ENCODE measurements around the gene OTX2. TPM values are rescaled to one million over a fixed set of nuclear protein-coding genes. Genes with fewer than 3 reads are reported as not detected.

The OTX2 gene
- polyA plus RNA-seq, 10 donors, result not detected

- DNase-seq, result peak in 1 of 3 donors; percentile 26
Measured at GRCh38 chr14:56812364-56813141, 2.3 kb upstream of the OTX2 start.

- peak in 1 of 3 donors; percentile 21 for DNase-seq
Measured at GRCh38 chr14:56811593-56812363, 1.5 kb upstream of the OTX2 start.

DNA sequence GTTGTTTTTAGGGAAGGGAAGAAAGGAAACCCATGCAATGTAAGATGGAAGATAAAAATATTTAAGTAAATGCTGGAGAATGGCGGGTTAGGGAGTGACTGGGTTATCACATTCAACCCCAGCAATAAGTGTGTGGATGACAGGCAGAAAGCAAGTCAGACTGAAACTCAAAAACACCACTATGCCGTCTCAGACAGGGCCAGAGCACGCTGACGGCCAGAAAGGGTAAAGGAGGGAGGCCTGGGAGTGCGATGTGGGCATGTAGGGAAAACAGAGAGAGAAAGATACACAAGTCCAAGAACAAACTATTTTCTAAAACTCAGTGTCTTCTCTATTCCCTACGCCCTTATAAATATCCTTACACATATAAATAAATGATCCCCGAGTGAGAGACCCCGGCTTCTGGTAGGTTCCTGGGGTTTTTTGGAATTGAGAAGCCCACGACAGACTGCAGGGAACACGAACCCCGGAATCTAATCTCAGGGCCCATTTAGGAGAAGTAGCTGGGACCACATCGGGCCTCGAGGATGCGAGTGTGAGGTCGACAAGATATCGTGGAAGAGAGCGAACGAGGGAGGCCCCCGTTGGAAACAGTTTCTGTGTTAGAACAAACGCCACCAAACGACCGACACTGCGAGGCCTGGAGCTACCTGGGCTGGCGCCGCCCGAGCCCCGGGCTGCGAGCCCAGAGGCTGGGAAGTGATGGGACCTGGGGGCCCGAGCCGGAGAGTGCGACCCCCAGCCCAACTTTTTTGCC lies 735 bp upstream of the OTX2 start:
- peak in 1 of 3 donors; percentile 39 for DNase-seq

- DNase-seq, result peak in 1 of 3 donors; percentile 46
Measured at GRCh38 chr14:56809270-56810146, 771 bp downstream of the OTX2 start.

- peak in 1 of 3 donors; percentile 50 for DNase-seq
Measured at GRCh38 chr14:56808383-56809269, 1.7 kb downstream of the OTX2 start.

DNA sequence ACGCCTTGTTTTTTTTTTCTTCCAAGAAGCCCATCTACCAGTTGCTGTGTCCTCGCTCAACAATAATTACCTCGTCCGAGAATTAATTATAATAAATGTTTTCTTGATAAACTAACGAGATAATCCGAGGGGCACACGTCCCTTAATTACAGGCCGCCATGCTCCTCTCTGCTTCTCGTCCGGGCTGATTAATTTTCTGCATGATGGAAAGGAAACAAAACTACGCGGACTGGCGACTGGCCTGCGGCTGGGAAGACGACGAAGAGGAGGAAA lies 2.2 kb downstream of the OTX2 start:
- no peak for DNase-seq

GRCh38 chr14:56807386-56808109 lies 2.7 kb downstream of the OTX2 start:
- DNase-seq, result peak in 1 of 3 donors; percentile 40

DNA sequence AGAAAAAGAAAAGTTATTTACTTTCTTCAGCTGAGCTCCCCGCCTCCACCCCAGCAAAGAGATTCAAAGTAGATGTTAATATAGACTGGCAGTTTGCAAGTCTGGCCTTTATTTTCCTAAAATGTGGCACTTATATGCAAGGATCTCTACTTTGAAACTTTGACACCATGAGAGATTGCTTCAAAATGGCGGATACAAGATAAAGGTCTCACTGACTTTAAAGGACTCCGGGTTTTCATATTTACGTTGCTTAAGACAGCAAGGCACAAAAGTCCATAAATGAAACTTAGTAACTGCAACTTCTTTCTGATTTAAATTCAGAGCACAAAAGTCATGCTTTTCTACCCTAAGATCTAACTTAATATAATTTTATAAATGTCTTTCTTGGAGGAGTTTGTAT lies 3.5 kb downstream of the OTX2 start:
- peak in 1 of 3 donors; percentile 22 for DNase-seq

DNA sequence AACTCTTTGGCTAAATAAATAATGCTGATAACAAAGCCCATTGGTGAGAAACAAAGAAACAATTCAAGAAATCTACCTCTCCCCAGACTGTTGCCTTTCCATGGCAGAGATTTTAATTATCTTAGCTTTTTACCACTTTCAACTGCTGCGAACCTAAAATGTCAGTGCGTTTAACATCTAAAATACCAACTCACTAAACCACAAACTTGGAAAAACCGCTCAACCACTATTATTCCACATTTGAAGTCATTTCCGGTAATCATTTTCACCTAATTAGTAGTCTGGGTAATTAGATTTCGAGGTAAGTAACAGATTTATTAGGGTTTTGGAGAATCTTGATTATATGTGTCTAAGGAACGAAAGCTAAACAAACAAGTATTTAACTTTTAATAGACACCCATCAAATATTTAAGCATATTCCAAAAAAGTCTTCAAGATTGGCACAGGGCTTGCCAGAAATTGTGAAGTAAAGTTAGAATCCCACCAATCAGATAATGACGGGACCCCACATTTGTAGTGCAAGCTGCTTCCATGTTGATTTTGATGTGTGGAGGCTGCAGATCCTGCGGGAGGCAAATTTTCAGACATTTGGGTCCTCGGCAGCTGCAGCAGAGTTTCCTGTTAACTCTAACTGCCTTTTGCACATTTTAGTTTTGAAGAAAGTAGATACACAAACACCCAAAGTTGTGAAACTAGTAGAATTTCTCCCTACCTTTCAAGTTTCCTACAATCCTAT lies 4.1 kb downstream of the OTX2 start:
- peak in 1 of 3 donors; percentile 30 for DNase-seq

DNA sequence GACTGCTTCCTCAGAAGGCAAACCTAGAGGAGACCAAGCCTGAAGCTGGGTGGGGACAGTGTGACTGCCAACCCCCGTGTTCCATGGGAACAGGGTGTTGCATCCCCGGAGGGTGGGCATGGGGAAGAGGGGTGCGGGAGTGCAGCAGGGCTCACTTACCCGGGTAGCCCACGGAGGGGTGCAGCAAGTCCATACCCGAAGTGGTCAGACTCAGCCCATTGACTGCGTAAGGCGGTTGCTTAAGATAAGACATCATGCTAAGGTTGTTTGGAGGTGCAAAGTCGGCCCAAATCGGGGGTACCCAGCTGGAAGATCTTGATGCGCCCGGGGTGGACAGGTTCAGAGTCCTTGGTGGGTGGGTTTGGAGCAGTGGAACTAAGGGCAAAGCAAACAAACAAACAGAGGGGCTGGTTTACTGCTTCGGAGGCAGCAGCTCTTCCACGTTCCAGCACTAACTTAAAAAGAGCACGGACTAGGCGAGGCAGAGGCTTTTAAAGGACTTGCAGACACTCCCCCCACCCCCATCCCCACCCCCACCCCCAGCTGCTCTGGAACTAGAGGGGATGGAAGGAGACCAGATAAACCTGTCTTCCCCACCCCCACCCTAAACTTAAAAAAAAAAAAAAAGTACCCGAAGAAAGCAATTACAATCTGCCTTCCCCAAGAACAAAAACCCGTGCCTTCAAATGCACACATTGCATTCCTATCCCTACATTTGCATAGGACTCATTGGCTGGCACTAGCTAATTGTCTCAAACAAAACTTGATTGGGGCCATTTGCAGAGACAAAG lies 4.9 kb downstream of the OTX2 start:
- DNase-seq, result no peak

- DNase-seq, result no peak
Measured at GRCh38 chr14:56803816-56804535, 6.3 kb downstream of the OTX2 start.

DNA sequence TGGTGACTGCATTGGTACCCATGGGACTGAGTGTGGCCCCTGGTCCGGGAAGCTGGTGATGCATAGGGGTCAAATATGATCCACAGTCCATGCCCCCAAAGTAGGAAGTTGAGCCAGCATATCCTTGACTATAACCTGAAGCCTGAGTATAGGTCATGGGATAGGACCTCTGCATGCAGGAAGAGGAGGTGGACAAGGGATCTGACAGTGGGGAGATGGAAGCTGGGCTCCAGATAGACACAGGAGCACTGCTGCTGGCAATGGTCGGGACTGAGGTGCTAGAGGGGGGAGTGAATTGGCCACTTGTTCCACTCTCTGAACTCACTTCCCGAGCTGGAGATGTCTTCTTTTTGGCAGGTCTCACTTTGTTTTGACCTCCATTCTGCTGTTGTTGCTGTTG lies 8.4 kb downstream of the OTX2 start:
- DNase-seq, result no peak

GRCh38 chr14:56799343-56799645 lies 11.0 kb downstream of the OTX2 start:
- peak in 1 of 3 donors; percentile 24 for DNase-seq

DNA sequence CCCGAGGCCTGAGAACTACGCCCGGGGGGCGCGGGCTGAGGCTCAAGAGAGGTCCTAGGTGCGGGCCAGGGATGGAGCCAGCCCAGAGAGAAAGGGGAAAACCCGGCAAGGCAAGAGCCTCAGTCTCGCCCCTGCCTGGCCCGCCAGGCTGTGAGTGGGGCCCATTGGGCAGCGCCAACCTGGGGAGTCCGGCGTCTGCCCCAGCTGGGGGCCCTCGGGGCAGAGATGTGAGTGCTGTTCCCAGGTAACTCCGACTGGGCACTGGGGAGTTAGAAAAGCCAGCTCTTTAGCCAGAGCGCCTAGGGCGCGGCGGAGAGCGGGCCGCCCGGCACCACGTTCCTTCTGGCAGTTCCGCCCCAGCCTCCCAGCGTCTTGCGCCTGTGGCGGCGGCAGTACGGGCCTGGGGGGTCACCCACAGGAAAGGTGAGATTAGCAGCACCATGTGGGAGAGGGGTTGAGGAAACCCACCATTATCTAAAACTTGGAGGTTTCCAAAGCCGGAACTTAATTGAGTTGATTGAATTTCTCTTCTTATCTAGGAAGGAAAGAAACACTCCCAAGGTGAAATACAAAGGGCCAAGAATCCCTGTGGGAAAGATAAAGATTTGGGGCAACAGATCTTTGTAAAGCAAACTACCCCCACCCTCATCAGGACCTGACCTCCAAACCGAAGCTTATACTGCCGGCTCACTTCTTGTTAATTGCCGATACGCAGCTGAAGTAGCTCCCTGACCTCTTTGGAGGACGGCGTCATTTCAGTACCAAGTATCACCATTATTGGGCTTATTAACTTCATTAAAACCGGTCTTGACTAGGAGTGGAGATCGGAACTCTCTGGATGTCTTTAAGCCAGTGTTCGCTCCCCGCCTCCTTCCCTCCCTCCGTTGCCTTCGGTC lies 11.6 kb downstream of the OTX2 start:
- DNase-seq, result peak in 1 of 3 donors; percentile 21

- peak in 1 of 3 donors; percentile 30 for DNase-seq
Measured at GRCh38 chr14:56797569-56798446, 12.5 kb downstream of the OTX2 start.
